Activated T-helper 1 cell treated with anti-CD3 and anti-CD28 coated beads, Interleukin-12 subunit alpha, Interleukin-12 subunit beta, Interleukin-2, Interleukin-4 antibody, amounts not matched to agents 30 ng/mL and 10 ng/mL and 1 ng/mL, durations not matched to agents 14 hours and 24 hours and 36 hours (primary cell): Measurements from ENCODE around the gene PARD3B. TPM values are rescaled to one million over a fixed set of nuclear protein-coding genes. Genes with fewer than 3 reads are reported as not detected.
A peak's percentile ranks its signal among the peaks of the same experiment; 100 is the strongest.

Experiments
- DNase-seq: peaks from one replicate; pipeline ENCODE4 v3.0.0; 2021; ENCODE audit warnings: low spot score
- H3K27ac Mint-ChIP-seq: one replicate; pipeline ENCODE4 v1.8.0; 2021; ENCODE audit warnings: mild to moderate bottlenecking, mixed read lengths
- H3K27me3 Mint-ChIP-seq: one replicate; pipeline ENCODE4 v1.8.0; 2022; ENCODE audit warnings: mild to moderate bottlenecking, moderate library complexity, mixed read lengths; ENCODE audit not compliant: insufficient read depth
- H3K36me3 Mint-ChIP-seq: one replicate; pipeline ENCODE4 v1.8.0; 2021; ENCODE audit warnings: low read depth, mixed read lengths
- H3K4me1 Mint-ChIP-seq: one replicate; pipeline ENCODE4 v1.8.0; 2021; ENCODE audit warnings: low read depth, mixed read lengths
- H3K4me3 Mint-ChIP-seq: one replicate; pipeline ENCODE4 v1.8.0; 2021; ENCODE audit warnings: mild to moderate bottlenecking, moderate library complexity, mixed read lengths
- H3K9me3 Mint-ChIP-seq: one replicate; pipeline ENCODE4 v1.8.0; 2021; ENCODE audit warnings: mixed read lengths
- intact Hi-C: fragments of 100-400 bp; cut with micrococcal nuclease; formaldehyde crosslinking; loops from one replicate; pipeline ENCODE4 v1.15.1; 2024
- total RNA-seq: library from RNA; stranded (reverse); gene quantifications from 2 replicates; pipeline ENCODE4 v1.2.3, GENCODE V29; 2022

Gene PARD3B
- total RNA-seq, 1 donor from 2014 or later: 0.26 TPM

GRCh38 chr2:204876311-204876710 lies 331.0 kb downstream of the PARD3B start:
- intact Hi-C loops: loop anchor here (10.0 kb wide), 1 partner anchor 198 kb away; no protein-coding TSS in a partner anchor
- DNase-seq: no peak
- peaks cover 22% of the 10 kb centered on the region for H3K9me3 Mint-ChIP-seq
- no peak overlapping the region for H3K4me3 Mint-ChIP-seq
- H3K36me3 Mint-ChIP-seq: peaks cover 8% of the 10 kb centered on the region
- no peak overlapping the region for H3K27ac Mint-ChIP-seq
- H3K27me3 Mint-ChIP-seq: no peaks in the 10 kb centered on the region
- H3K4me1 Mint-ChIP-seq: peaks cover 69% of the 10 kb centered on the region

DNA sequence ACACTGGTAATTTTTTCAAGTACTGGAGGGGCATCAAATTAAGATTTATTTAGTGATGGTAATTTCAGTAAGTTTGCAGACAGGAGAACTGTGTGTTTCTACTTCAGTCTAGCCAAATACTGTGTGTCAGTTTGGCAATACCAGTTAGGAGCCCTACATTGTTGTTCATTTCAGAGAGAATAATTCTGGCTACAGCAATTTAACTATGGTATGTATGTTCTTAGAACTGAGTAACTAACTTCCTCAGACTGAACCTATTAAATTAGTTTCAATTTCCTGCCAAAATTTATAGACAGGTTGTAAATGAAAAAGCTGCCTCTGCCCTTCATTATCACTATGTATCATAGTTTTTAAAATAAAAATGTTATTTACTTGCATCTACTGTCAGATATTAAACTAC lies 332.4 kb downstream of the PARD3B start:
- Mint-ChIP-seq H3K9me3 (peaks cover 22% of the 10 kb centered on the region), H3K36me3 (peaks cover 8% of the 10 kb centered on the region), H3K27ac (no peak overlapping the region), H3K4me3 (no peak overlapping the region), H3K27me3 (no peaks in the 10 kb centered on the region), H3K4me1 (peaks cover 70% of the 10 kb centered on the region)
- intact Hi-C loops: loop anchor here (10.0 kb wide), 1 partner anchor 197 kb away; no protein-coding TSS in a partner anchor
- no peak for DNase-seq

DNA sequence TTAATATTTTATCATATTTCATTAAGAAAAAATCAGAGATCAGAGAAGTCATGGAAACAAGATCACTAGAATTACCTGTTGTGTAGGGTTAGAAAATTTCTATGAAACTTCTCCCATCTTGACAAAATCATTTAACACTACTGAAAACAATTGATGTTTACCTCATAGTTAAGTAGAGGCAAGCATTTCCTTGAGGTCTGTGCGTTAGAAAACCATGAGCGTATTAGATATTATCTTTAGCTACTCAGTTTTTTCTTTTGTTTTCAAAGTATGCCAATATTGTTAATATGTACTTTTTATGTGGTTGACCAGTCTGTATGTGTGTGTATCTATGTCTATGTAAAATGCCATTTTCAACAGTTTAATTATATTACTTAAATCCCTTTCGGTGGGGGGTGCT lies 335.7 kb downstream of the PARD3B start:
- intact Hi-C loops: loop anchor here (10.0 kb wide), 1 partner anchor 776 kb away; no protein-coding TSS in a partner anchor
- no peaks in the 10 kb centered on the region for H3K27me3 Mint-ChIP-seq
- no peak for DNase-seq
- H3K4me3 Mint-ChIP-seq: no peak overlapping the region
- H3K4me1 Mint-ChIP-seq: peaks cover 49% of the 10 kb centered on the region
- H3K9me3 Mint-ChIP-seq: peaks cover 8% of the 10 kb centered on the region
- no peaks in the 10 kb centered on the region for H3K36me3 Mint-ChIP-seq
- H3K27ac Mint-ChIP-seq: peak overlapping the region; percentile 16

GRCh38 chr2:204881655-204882054 lies 336.4 kb downstream of the PARD3B start:
- Mint-ChIP-seq H3K36me3 (no peaks in the 10 kb centered on the region), H3K9me3 (peaks cover 8% of the 10 kb centered on the region), H3K4me1 (peaks cover 49% of the 10 kb centered on the region), H3K27ac (peak overlapping the region; percentile 34), H3K4me3 (peak overlapping the region; percentile 27), H3K27me3 (no peaks in the 10 kb centered on the region)
- intact Hi-C loops: loop anchor here (10.0 kb wide), 1 partner anchor 777 kb away; no protein-coding TSS in a partner anchor
- DNase-seq: peak; percentile 32

GRCh38 chr2:204885747-204886146 lies 340.5 kb downstream of the PARD3B start:
- no peaks in the 10 kb centered on the region for H3K27me3 Mint-ChIP-seq
- H3K27ac Mint-ChIP-seq: no peak overlapping the region
- peaks cover 11% of the 10 kb centered on the region for H3K9me3 Mint-ChIP-seq
- intact Hi-C loops: loop anchor here (10.0 kb wide), 1 partner anchor 781 kb away; no protein-coding TSS in a partner anchor
- H3K36me3 Mint-ChIP-seq: peaks cover 6% of the 10 kb centered on the region
- peaks cover 25% of the 10 kb centered on the region for H3K4me1 Mint-ChIP-seq
- no peak overlapping the region for H3K4me3 Mint-ChIP-seq
- DNase-seq: no peak

GRCh38 chr2:204886713-204887112 lies 341.4 kb downstream of the PARD3B start:
- peaks cover 15% of the 10 kb centered on the region for H3K4me1 Mint-ChIP-seq
- intact Hi-C loops: loop anchor here (10.0 kb wide), 1 partner anchor 782 kb away; no protein-coding TSS in a partner anchor
- H3K9me3 Mint-ChIP-seq: peaks cover 11% of the 10 kb centered on the region
- H3K4me3 Mint-ChIP-seq: no peak overlapping the region
- H3K27me3 Mint-ChIP-seq: no peaks in the 10 kb centered on the region
- DNase-seq: no peak
- H3K36me3 Mint-ChIP-seq: peaks cover 6% of the 10 kb centered on the region
- no peak overlapping the region for H3K27ac Mint-ChIP-seq

- DNase-seq: no peak
- peaks cover 6% of the 10 kb centered on the region for H3K4me1 Mint-ChIP-seq
- intact Hi-C loops: loop anchor here (10.0 kb wide), 1 partner anchor 783 kb away; no protein-coding TSS in a partner anchor
- H3K9me3 Mint-ChIP-seq: peaks cover 11% of the 10 kb centered on the region
- H3K4me3 Mint-ChIP-seq: no peak overlapping the region
- H3K27ac Mint-ChIP-seq: no peak overlapping the region
- H3K36me3 Mint-ChIP-seq: peaks cover 6% of the 10 kb centered on the region
- no peaks in the 10 kb centered on the region for H3K27me3 Mint-ChIP-seq
Observed at GRCh38 chr2:204888222-204888621, 342.9 kb downstream of the PARD3B start.

GRCh38 chr2:204890680-204891079 lies 345.4 kb downstream of the PARD3B start:
- Mint-ChIP-seq H3K36me3 (peaks cover 6% of the 10 kb centered on the region), H3K4me3 (no peak overlapping the region), H3K9me3 (peaks cover 7% of the 10 kb centered on the region), H3K4me1 (peaks cover 6% of the 10 kb centered on the region), H3K27me3 (no peaks in the 10 kb centered on the region), H3K27ac (no peak overlapping the region)
- DNase-seq: no peak
- intact Hi-C loops: loop anchor here (5.0 kb wide), 1 partner anchor 722 kb away; no protein-coding TSS in a partner anchor

- DNase-seq: no peak
- Mint-ChIP-seq H3K9me3 (peaks cover 7% of the 10 kb centered on the region), H3K27ac (no peak overlapping the region)
Observed at GRCh38 chr2:204891739-204892138, 346.5 kb downstream of the PARD3B start.

DNA sequence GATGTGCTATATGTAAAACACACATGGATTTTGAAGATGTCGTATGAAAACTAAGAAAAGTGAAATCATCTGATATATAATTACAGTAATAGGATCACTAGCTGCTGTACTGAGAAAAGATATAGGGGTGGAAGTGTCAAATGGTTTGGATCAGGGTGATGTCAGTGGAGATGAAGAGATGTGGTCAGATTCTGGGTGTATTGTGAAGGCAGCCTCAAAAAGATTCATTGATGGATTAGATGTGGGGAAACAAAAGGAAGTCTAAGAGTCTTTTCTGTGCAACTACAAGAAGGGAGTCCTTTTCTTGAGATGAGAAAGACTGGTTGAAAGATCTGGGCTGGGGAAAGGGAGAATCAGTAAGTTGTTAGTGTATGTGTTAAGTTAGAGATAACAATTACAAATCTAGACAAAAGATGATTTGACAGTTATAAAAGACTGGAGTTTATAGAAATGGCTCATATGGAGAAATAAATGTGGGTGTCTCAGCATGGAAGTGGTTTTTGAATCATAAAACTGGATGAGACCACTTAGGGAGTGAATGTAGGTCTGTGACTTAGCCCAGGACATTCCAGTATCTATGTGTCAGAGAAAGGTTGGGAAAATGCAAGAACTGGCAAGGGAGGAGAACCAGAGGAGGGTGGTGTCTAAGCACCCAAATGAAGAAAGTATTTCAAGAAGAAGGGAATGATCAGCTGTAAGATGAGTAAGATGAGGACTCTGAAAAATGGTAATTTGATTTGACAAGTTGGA lies 347.4 kb downstream of the PARD3B start:
- Mint-ChIP-seq H3K9me3 (peaks cover 6% of the 10 kb centered on the region), H3K27ac (no peak overlapping the region), H3K36me3 (peaks cover 6% of the 10 kb centered on the region), H3K4me1 (peaks cover 15% of the 10 kb centered on the region), H3K4me3 (no peak overlapping the region), H3K27me3 (no peaks in the 10 kb centered on the region)
- intact Hi-C loops: loop anchor here (5.0 kb wide), 1 partner anchor 720 kb away; no protein-coding TSS in a partner anchor
- DNase-seq: no peak

More at GRCh38 chr2:204891739-204892138, 346.5 kb downstream of the PARD3B start:
- Mint-ChIP-seq H3K27me3 (no peaks in the 10 kb centered on the region), H3K4me1 (peaks cover 16% of the 10 kb centered on the region), H3K4me3 (no peak overlapping the region), H3K36me3 (peaks cover 6% of the 10 kb centered on the region)
- intact Hi-C loops: loop anchor here (5.0 kb wide), 1 partner anchor 721 kb away; no protein-coding TSS in a partner anchor

DNA sequence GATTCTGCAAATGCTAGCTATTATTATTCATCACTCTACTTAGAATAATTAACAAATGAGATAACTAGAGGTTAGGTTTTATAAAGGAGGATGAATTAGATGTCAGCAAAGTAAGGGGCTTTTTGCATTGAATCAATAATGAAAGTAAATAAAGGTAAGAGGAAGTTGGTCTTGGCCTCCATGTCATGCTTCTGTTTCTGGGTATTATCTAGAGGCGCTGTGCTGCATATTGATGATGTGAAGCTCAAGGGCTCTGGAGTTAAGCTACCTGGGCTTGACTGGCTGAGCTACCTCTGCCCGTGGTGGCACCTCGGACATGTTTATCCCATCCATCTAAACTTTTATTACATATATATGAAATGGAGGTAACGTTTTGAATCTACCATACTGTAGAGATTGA lies 350.9 kb downstream of the PARD3B start:
- Mint-ChIP-seq H3K27me3 (no peaks in the 10 kb centered on the region), H3K36me3 (peaks cover 12% of the 10 kb centered on the region), H3K4me1 (peaks cover 30% of the 10 kb centered on the region), H3K9me3 (peaks cover 20% of the 10 kb centered on the region), H3K4me3 (no peak overlapping the region), H3K27ac (no peak overlapping the region)
- no peak for DNase-seq
- intact Hi-C loops: no loop called here

GRCh38 chr2:204897561-204897960 lies 352.3 kb downstream of the PARD3B start:
- H3K4me1 Mint-ChIP-seq: peaks cover 33% of the 10 kb centered on the region
- peaks cover 23% of the 10 kb centered on the region for H3K9me3 Mint-ChIP-seq
- H3K4me3 Mint-ChIP-seq: no peak overlapping the region
- intact Hi-C loops: no loop called here
- H3K27ac Mint-ChIP-seq: no peak overlapping the region
- H3K27me3 Mint-ChIP-seq: no peaks in the 10 kb centered on the region
- peaks cover 12% of the 10 kb centered on the region for H3K36me3 Mint-ChIP-seq
- no peak for DNase-seq

- Mint-ChIP-seq H3K4me3 (no peak overlapping the region), H3K36me3 (peaks cover 12% of the 10 kb centered on the region), H3K27ac (no peak overlapping the region), H3K4me1 (peaks cover 42% of the 10 kb centered on the region), H3K27me3 (no peaks in the 10 kb centered on the region), H3K9me3 (peaks cover 23% of the 10 kb centered on the region)
- DNase-seq: no peak
- intact Hi-C loops: no loop called here
Observed at GRCh38 chr2:204898928-204899640, 353.8 kb downstream of the PARD3B start.
